Testis (tissue), 3 donors: Measurements from ENCODE around the gene CIB4. TPM values are rescaled to one million over a fixed set of nuclear protein-coding genes. Genes with fewer than 3 reads are reported as not detected.

Experiments
- DNase-seq: peaks from one replicate; pipeline ENCODE4 v3.0.0-alpha.2; 2019
- H3K27ac ChIP-seq, 2 donors: fragments of 200-600 bp; sonication (generic); one replicate each; pipeline ENCODE4 v1.5.1; 2019
- H3K27me3 ChIP-seq: fragments of 200-600 bp; sonication (generic); one replicate; pipeline ENCODE4 v1.5.1; 2019
- H3K36me3 ChIP-seq: fragments of 200-600 bp; sonication (generic); one replicate; pipeline ENCODE4 v1.5.1; 2017; ENCODE audit warnings: low read depth; ENCODE audit errors: missing control alignments
- H3K4me1 ChIP-seq: fragments of 200-600 bp; sonication (generic); one replicate; pipeline ENCODE4 v1.5.1; 2019
- H3K4me3 ChIP-seq, 2 donors: fragments of 200-600 bp; sonication (generic); one replicate each; pipeline ENCODE4 v1.5.1; 2017 to 2019
- H3K9me3 ChIP-seq: fragments of 200-600 bp; sonication (generic); one replicate; pipeline ENCODE4 v1.5.1; 2017
- POLR2A ChIP-seq: fragments of 450-650 bp; IDR thresholded peaks from one replicate; pipeline ENCODE4 v1.6.1; 2017; ENCODE audit warnings: antibody characterized with exemption, mild to moderate bottlenecking, moderate library complexity
- WGBS, 2 donors: methylation state at CpG; one replicate each; pipeline ENCODE4 v1.1.5; 2018; 5-methylcytosine and 5-hydroxymethylcytosine counted together
- intact Hi-C: fragments of 100-400 bp; cut with DNase I; formaldehyde crosslinking; loops from one replicate; pipeline ENCODE4 v1.15.1; 2023; ENCODE audit warnings: low total_unique reads
- polyA plus RNA-seq: library from polyadenylated mRNA; stranded (reverse); fragments of 350-450 nt; fragmentation: Illumina TruSeq; extraction: RNeasy Lipid Tissue Mini Kit (QIAGEN cat#74804); gene quantifications from one replicate; pipeline ENCODE4 v1.2.3, GENCODE V29; 2014; ENCODE audit warnings: low read depth, low replicate concordance; ENCODE audit not compliant: insufficient read depth
- total RNA-seq, 2 donors: library from RNA; depleted of rRNA; stranded (reverse); fragments of >200 nt; gene quantifications; one replicate each; pipeline ENCODE4 v1.2.3, GENCODE V29; 2016
- TF ChIP-seq, protein P1 (sequence below), 3 experiments: fragments of 450-650 bp in 2 of 3; fragments of 200-600 bp in 1 of 3; sonication (generic) in 1 of 3; IDR thresholded peaks; one replicate each; pipeline ENCODE4 v1.5.1; 2016 to 2019; ENCODE audit warnings: antibody characterized with exemption in 3 of 3, mild to moderate bottlenecking in 2 of 3, moderate library complexity in 1 of 3

CIB4 gene
- total and polyA plus RNA-seq, 3 donors from 2014 or later: 7.5 to 30.6 (median 8.7) TPM

DNA sequence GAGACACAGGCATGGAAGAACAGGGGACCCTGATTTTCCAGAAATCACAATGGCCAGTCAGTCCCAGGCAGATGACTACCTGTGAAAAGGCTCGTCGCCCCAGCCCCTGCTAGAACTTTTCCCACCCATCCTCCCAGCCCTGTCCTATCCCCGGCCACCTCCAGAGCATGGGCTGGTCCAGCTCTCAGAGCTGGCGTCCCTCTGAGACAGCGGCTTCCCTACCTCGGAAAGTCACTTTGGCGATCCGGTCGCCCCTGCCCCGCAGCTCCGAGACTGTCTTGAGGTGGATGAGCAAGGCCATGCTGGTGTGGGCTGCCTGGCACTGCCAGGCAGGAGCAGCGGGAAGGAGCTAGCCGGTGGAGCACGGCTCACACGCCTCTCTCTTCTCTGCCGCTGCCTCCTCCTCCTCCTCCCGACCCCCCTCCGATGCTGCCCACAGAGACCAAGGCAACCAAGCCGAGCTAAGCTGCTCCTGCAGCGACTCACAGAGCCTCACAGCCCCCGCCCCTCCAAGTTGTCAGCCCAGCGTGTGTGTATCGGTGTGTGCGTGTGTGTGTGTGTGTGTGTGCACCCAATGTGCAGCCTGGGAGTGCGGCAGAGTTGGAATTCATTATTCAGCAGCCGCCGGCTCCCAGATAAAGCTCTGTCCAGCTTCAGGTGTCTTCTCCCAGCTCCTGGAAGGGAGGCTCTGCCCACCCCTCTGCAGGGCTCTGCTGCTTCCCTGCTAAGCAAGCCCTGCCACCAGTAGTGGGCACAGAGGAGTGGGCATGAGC is 82.7 kb downstream of the CIB4 start:
- Histone ChIP-seq H3K4me1 (peaks cover 8% of the 10 kb centered on the region), H3K9me3 (no peaks in the 10 kb centered on the region), H3K27ac (no peak overlapping the region), H3K4me3 (no peak overlapping the region), H3K27me3 (no peaks in the 10 kb centered on the region), H3K36me3 (no peaks in the 10 kb centered on the region)
- no peak for DNase-seq
- intact Hi-C loops: no loop called here
- TF ChIP-seq, protein P1, sequence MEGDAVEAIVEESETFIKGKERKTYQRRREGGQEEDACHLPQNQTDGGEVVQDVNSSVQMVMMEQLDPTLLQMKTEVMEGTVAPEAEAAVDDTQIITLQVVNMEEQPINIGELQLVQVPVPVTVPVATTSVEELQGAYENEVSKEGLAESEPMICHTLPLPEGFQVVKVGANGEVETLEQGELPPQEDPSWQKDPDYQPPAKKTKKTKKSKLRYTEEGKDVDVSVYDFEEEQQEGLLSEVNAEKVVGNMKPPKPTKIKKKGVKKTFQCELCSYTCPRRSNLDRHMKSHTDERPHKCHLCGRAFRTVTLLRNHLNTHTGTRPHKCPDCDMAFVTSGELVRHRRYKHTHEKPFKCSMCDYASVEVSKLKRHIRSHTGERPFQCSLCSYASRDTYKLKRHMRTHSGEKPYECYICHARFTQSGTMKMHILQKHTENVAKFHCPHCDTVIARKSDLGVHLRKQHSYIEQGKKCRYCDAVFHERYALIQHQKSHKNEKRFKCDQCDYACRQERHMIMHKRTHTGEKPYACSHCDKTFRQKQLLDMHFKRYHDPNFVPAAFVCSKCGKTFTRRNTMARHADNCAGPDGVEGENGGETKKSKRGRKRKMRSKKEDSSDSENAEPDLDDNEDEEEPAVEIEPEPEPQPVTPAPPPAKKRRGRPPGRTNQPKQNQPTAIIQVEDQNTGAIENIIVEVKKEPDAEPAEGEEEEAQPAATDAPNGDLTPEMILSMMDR (IDR thresholded peaks at IDR 0.05): no peak
- no peak for TF ChIP-seq POLR2A
- 37 to 60% methylated on average over 23 to 26 of the region's 27 CpGs for WGBS, 2 donors

DNA sequence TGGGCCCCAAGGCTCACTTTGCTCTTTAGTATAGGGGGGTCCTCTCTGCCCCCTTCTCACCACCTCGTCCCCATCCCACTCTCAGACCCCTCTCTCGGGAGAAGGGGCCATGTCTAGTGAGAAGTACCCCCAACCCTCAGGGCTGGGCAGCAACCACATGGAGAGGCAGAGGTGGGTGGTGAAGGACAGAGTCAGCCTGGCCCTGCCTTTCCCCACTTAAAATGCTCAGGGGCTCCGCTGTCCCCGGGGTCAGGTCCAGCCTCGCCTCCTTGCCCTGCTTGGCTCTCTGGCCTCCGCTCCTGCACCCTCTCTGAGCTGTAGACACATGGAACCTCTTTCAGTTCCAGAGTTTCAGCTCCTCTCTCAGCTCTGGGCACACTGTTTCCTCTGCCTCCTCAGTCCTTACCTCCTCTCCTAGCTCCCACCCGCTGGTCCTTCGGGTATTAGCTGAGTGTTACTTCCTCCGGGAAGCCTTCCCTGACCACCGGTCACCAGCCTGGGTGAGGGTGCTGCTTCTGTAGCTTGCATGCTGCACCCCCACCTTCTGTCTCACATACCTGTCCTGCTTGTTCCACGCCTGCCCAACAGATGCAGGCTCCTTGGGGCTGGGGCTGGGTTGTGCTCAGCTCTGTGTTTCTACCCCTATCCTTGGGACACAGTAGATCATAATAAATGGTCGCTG is 83.8 kb downstream of the CIB4 start:
- intact Hi-C loops: no loop called here
- H3K4me1 ChIP-seq: no peaks in the 10 kb centered on the region
- no peaks in the 10 kb centered on the region for H3K9me3 ChIP-seq
- no peak overlapping the region for H3K27ac ChIP-seq
- H3K4me3 ChIP-seq: no peak overlapping the region
- TF ChIP-seq, protein P1 (IDR thresholded peaks at IDR 0.05): no peak
- no peak for TF ChIP-seq POLR2A
- H3K36me3 ChIP-seq: no peaks in the 10 kb centered on the region
- 91 to 92% methylated on average over 11 to 12 of the region's 12 CpGs for WGBS, 2 donors
- no peaks in the 10 kb centered on the region for H3K27me3 ChIP-seq
- DNase-seq: no peak

DNA sequence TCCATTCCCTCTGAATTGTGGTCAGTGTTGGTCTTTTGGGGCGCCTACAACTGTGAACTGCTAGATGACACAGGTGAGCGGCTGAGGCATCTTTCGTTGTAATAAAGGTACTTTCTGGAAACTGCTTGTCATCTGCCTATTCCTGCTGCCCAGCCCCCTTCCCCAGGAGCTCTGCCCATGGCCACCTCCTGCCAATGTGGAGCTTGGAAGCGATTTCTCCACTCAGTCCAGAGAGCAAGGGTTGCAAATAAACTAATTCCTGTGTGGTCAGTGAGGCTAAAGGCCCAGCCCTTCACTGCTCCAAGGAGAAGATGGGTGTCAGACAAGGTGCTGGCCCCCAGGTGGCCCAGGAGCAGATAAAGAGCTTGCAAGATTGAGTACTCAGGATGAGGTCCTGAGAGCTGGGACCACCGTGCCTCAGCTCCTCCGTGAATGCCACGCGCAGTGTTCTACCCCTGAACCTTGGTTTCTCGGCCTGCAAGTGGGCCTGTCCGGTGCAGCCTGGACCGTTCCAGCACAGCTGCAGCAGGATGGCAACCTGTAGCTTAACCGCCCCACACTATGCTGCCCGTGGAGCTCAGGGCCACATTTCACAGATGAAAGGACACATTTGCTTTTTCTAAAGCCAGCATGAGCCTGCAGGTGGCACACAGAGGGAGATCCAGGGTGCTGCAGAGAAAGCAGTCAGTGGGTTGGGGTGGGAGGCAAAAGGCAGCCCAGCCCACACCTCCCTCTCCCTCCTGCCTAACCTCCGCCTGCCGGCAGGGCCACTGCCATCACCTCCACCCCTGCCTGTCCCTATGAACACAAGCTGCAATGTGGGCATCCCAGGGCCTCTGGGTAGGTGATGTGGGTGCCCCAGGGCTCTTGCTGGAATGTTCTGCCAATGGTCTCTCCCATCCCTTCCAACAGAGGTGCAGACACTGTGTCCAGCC is 84.6 kb downstream of the CIB4 start:
- 90 to 97% methylated on average over 14 to 15 of the region's 15 CpGs for WGBS, 2 donors
- H3K4me3 ChIP-seq: no peak overlapping the region
- no peaks in the 10 kb centered on the region for H3K36me3 ChIP-seq
- intact Hi-C loops: no loop called here
- DNase-seq: no peak
- H3K4me1 ChIP-seq: no peaks in the 10 kb centered on the region
- no peaks in the 10 kb centered on the region for H3K9me3 ChIP-seq
- no peak overlapping the region for H3K27ac ChIP-seq
- no peaks in the 10 kb centered on the region for H3K27me3 ChIP-seq
- TF ChIP-seq, protein P1 (IDR thresholded peaks at IDR 0.05): no peak
- no peak for TF ChIP-seq POLR2A

DNA sequence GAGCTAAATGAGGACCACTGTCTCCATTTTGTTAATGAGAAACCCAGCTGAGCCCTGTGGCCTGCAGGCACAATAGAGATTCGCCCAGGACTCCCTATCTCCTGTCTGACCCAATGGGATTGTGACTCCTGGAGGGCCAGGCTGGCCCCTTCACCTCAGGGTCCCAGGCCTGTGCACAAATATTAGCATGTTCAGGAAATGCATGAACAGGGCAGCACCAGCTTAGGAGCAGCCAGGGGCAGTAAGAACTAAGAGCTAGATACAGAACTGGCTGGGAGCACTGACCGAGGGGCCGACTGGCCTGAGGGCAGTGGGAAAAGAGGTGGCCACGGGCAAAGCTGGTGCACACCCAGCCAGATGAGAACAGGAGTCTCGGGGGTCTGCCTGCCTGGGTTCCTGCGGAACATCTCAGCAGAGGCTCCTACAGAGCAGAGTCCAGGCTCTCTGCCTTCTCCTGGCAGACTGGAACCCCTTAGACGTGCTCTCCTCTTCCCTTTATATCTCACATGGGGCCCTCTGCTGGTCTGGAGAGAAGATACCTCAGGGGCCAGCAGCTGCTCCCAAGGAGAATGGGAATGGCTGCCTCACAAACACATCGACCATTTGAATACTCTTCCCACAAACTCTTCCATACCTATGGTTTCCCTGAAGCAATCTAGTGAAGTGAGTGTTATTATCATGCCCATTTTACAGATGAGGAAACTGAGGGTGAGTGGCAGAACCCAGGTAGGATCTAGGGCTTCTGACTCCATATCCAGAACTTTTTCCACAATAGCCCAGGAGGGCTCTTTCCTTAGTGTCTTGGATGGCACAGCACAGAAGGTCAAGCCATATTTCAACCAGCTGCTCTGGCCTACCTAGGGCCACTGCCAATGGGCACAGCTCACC is 85.7 kb downstream of the CIB4 start:
- Histone ChIP-seq H3K9me3 (no peaks in the 10 kb centered on the region), H3K36me3 (no peaks in the 10 kb centered on the region), H3K27ac (no peak overlapping the region), H3K4me1 (no peaks in the 10 kb centered on the region), H3K4me3 (no peak overlapping the region), H3K27me3 (no peaks in the 10 kb centered on the region)
- 75 to 87% methylated on average over 6 to 8 of the region's 8 CpGs for WGBS, 2 donors
- DNase-seq: no peak
- intact Hi-C loops: no loop called here
- no peak for TF ChIP-seq POLR2A
- TF ChIP-seq, protein P1 (IDR thresholded peaks at IDR 0.05): no peak
